ENCODE results near the gene SLC23A1. TPM values are rescaled to one million over a fixed set of nuclear protein-coding genes. Genes with fewer than 3 reads are reported as not detected.

The SLC23A1 gene
- total and polyA plus RNA-seq, 2 of the 13 experiments (the other 11 are each of a cell fraction or from before 2014, with no cell fraction given): 6.0 to 6.6 TPM

GRCh38 chr5:139385061-139386049, 2.3 kb upstream of the SLC23A1 start (continued):
- TF ChIP-seq ERF (CRISPR knock-in tag; IDR thresholded peaks at IDR 0.05) (peak; percentile 64), HOXA3 (CRISPR knock-in tag; IDR thresholded peaks at IDR 0.05) (no peak; the same call in 1 of the 2 replicates), ZNF703 (CRISPR knock-in tag; IDR thresholded peaks at IDR 0.05; ENCODE audit: borderline replicate concordance) (no peak), REXO4 (CRISPR knock-in tag; IDR thresholded peaks at IDR 0.05; ENCODE audit: borderline replicate concordance) (no peak), FOXC1 (CRISPR knock-in tag; IDR thresholded peaks at IDR 0.05; ENCODE audit: borderline replicate concordance) (no peak), TGIF2 (CRISPR knock-in tag; IDR thresholded peaks at IDR 0.05) (no peak), ZNF746 (CRISPR knock-in tag; IDR thresholded peaks at IDR 0.05) (no peak), TCF12 (IDR thresholded peaks at IDR 0.05) (no peak), TCF12 (CRISPR knock-in tag; IDR thresholded peaks at IDR 0.05) (no peak), ZNF616 (CRISPR knock-in tag; IDR thresholded peaks at IDR 0.05; ENCODE audit: low read depth) (no peak), ELF4 (CRISPR knock-in tag; IDR thresholded peaks at IDR 0.05; ENCODE audit: borderline replicate concordance) (no peak), ZBTB40 (IDR thresholded peaks at IDR 0.05) (no peak), ZBTB40 (CRISPR knock-in tag; IDR thresholded peaks at IDR 0.05) (no peak), ATF7-NPFF (CRISPR knock-in tag; IDR thresholded peaks at IDR 0.05; ENCODE audit: low read depth) (no peak), SOX13 (IDR thresholded peaks at IDR 0.05) (no peak), SOX13 (CRISPR knock-in tag; conservative IDR thresholded peaks at IDR 0.05 in 1 of 2, IDR thresholded peaks at IDR 0.05 in 1 of 2) (peak in 1 of 2 experiments; percentile 50; a peak in 1 of 4 replicates), SRSF4 (IDR thresholded peaks at IDR 0.05; ENCODE audit: low read depth, low read length, poor library complexity, severe bottlenecking) (no peak)
- TF ChIP-seq, protein P1, sequence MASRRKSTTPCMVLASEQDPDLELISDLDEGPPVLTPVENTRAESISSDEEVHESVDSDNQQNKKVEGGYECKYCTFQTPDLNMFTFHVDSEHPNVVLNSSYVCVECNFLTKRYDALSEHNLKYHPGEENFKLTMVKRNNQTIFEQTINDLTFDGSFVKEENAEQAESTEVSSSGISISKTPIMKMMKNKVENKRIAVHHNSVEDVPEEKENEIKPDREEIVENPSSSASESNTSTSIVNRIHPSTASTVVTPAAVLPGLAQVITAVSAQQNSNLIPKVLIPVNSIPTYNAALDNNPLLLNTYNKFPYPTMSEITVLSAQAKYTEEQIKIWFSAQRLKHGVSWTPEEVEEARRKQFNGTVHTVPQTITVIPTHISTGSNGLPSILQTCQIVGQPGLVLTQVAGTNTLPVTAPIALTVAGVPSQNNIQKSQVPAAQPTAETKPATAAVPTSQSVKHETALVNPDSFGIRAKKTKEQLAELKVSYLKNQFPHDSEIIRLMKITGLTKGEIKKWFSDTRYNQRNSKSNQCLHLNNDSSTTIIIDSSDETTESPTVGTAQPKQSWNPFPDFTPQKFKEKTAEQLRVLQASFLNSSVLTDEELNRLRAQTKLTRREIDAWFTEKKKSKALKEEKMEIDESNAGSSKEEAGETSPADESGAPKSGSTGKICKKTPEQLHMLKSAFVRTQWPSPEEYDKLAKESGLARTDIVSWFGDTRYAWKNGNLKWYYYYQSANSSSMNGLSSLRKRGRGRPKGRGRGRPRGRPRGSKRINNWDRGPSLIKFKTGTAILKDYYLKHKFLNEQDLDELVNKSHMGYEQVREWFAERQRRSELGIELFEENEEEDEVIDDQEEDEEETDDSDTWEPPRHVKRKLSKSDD (CRISPR knock-in tag; IDR thresholded peaks at IDR 0.05; ENCODE audit: low read depth): no peak

Data from HepG2 (cell line).